Esophagus squamous epithelium (tissue), 4 donors: Measurements from ENCODE around the gene TSC1.

ENCODE experiments used
- CTCF ChIP-seq, 6 experiments: fragments of 450-650 bp in 4 of 6; fragments of 200-600 bp in 2 of 6; sonication (generic) in 2 of 6; IDR thresholded peaks; one replicate each; pipeline ENCODE4 v1.5.1; 2016 to 2019; ENCODE audit warnings: antibody characterized with exemption in 6 of 6, mild to moderate bottlenecking in 4 of 6, moderate library complexity in 4 of 6
- POLR2A ChIP-seq, 4 donors: fragments of 450-650 bp; IDR thresholded peaks; one replicate each; pipeline ENCODE4 v1.6.1; 2017; ENCODE audit warnings: antibody characterized with exemption in 4 of 4, mild to moderate bottlenecking in 4 of 4, moderate library complexity in 3 of 4

DNA sequence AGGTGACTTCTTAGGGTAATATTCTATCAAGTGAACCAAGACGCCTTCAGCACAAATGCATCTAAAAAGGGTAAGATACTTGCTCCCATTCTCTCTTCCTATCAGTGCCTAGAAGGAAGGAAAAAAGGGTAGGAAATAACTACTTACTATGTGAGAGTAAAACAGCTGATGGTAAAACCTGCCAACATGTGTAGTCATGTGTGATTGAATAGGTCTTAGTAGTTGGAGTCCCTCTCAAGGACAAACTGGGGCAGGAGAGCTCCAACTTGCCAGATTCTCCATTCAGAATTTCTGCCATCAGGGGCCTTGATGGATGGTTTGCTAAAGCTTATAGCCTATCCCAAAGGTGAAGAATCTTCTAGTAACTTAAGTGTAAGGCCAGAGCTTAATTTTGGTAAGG lies 5.2 kb downstream of the TSC1 start:
- TF ChIP-seq CTCF (IDR thresholded peaks at IDR 0.05) = no peak
- no peak for TF ChIP-seq POLR2A (IDR thresholded peaks at IDR 0.05)
